Measurements from ENCODE around the gene HOXB9.

Gene HOXB9

DNA sequence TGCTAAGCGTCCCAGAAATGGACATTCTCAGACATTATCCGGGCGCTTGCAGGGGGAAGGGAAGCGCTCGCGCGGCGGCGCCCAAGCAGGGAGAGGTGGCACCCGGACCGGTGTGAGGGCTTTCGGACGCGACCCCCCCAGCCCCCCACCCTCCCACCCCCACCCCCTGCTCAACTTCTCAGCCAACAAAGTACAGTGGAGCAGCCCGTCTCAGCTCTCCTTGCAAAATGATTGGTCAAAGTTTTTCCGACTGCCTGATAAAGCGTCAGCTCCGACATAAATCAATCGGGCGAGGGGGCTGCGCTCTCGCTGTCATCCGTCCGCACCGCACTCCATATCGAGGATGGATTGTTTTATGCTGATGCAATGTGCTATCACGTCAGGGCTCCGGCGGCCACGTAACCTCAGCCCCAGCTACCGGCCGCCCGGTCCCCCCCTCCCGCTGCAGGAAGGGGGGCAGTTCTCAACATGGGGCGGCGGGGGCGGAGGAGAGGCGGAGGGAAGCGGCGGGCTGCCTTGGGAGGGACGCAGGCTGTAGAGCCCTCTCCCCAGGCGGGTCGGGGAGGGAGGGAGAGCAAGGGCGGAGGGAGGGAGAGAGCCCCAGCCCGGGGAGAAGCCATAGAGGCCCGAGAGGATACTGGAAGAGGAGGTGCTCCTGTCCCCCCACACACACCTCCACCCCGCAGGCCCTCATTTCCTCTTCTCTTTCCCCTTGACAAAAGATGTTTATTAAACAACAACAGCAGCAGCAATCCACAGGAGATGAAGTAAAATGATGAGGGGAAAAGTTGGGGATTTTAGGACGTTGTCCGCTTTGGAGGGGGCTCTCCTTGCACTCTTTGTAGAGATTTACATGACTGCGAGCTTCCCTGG is at the start of gene HOXB9:
TSS of gene HOXB9 (minus strand) at position 114 of the 873 bp plus-strand sequence. CDS start at position 25, 89 bp downstream.
- DNase-seq: peak; percentile 31

- DNase-seq: no peak
These were observed 46.2 kb upstream of the HOXB9 start for GRCh38 chr17:48672340-48672739.

- DNase-seq: peak; percentile 53
These were observed 45.6 kb upstream of the HOXB9 start for GRCh38 chr17:48671697-48672171.

DNA sequence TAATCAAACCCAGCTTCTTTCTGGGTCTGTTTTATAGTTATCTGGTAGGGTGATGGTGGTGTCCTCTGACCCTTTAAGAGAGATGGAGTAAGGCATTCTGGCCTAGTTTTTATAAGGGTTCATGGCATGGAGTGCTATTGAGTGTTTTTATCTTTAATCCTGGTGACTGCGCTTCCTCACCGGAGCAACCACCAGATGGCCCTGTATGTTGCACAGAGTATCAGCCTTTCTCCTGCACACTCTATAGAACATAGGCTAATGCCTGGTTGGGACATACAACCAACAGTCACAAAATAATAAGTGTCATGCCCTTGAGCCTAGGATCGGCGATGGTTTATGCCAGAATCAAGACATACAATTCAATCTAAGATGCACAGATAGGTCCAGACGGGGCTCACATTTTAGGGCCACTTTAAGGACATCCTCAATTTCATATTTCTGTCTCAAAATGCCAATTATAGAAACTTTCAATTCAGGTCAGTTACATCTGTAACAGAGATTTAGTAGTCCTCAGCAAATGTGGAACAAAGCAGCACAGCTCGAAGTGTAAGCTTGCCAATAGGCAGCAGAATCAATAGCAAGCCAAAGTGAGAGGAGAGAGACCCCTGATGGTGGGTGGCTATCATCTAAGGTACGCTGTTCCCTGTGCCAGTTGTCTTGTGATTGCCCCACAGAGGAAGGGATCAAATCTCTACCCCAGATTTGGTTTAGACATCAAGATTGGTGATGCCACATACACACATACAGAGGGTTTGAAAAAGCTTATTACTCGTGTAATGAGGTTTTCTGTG is 37.2 kb upstream of the HOXB9 start:
- DNase-seq: no peak

- DNase-seq: no peak
These were observed 29.8 kb upstream of the HOXB9 start for GRCh38 chr17:48655913-48656312.

DNA sequence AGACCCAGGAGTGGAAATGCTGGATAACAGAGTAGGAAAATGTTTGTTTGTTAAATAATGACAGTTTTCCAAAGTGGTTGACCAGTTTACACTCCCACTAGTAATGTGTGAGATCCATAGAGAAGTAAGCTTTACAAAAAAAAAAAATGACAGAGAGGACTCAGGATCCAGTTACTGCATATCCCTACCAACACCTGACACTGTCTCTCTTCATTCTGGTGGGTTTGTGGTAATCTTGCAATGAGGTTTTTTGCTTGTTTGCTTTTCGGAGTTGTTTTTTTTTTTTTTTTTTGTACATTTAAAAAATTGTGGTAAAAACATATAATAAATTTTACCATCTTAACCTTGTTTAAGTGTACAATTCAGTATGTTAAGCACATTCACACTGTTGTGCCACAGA is 23.6 kb upstream of the HOXB9 start:
- no peak for DNase-seq

DNA sequence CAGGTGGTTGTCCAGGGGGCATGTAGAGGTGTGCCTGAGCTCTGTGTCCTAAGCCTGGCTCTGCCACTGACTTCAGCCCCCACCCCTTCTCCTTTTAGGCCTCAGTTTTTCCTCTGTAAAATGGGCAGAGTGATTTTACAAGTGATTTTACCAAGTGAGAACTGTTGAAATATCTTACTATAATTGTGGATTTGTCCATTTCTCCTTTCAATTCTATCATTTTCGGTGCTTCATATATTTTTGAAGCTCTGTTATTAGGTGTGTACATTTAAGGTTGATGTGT is 21.7 kb upstream of the HOXB9 start:
- no peak for DNase-seq

GRCh38 chr17:48647103-48647962 is 21.2 kb upstream of the HOXB9 start:
- DNase-seq: peak; percentile 76

GRCh38 chr17:48646183-48647102 is 20.3 kb upstream of the HOXB9 start:
- peak; percentile 53 for DNase-seq

GRCh38 chr17:48645639-48646182 is 19.6 kb upstream of the HOXB9 start:
- DNase-seq: peak; percentile 22

DNA sequence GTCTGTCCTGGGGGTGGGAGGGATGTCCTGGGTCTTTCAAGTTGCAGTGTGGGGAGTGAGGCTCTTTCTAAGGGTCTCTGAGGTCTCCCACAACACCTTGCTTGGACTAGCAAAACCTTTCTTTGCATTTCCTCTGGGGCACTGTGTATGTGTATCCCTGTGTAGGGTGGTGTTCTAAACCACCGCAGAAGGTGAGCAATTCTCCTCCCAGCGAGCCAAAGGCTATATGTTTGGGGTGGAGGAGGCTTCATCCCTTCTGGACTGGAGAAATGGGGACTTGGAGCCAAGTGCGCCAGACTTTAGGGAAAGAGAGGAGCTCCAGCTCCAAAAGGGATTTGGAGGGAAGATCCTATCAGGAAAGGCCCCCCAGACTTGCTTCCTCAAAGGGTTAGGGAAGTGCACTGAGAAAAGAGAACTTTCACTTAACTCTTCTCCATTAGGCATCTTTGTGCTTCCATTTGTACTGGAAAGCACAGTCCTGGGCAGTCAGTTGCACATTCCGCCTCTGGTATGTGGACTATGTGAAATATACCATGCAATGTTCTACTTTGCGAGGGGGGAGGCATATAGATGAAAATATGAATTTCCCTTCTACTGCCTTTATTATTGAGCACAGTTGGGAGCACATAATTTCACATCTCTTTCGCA is 18.9 kb upstream of the HOXB9 start:
- DNase-seq: no peak

DNA sequence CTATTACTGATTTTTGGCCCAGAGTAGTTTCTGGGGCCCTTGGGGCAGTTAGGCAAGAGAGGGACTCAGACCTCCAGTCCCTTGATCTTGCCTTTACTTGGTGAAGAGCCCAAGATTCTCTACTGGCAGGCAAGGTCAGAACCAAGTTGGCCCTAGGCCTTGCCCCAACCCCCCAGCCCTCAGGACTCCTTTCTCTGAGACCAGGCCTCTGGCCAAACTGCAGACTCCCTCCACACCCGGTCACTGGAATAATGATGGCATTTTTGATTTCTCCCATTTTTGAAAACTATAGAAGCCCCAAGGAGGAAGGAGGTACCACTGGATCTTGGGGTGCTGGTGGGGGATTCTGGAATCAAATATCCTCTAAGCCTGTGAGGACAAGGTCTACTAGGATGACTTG is 18.0 kb upstream of the HOXB9 start:
- no peak for DNase-seq

DNA sequence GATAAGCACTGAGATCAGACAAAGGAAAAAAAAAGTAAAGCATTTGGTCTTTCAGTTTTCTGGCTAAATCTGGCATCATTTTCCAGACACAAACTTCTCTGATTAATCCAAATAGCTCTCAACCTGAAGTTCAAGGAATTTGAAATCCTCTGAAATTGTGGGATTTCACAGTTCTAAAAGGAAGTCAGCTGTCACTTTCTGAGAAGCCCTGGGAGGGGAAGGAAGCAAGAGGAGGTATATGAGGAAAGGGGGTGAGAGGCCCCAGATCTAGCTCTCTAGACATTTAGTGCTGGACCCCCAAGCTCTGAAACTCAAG is 17.5 kb upstream of the HOXB9 start:
- no peak for DNase-seq

DNA sequence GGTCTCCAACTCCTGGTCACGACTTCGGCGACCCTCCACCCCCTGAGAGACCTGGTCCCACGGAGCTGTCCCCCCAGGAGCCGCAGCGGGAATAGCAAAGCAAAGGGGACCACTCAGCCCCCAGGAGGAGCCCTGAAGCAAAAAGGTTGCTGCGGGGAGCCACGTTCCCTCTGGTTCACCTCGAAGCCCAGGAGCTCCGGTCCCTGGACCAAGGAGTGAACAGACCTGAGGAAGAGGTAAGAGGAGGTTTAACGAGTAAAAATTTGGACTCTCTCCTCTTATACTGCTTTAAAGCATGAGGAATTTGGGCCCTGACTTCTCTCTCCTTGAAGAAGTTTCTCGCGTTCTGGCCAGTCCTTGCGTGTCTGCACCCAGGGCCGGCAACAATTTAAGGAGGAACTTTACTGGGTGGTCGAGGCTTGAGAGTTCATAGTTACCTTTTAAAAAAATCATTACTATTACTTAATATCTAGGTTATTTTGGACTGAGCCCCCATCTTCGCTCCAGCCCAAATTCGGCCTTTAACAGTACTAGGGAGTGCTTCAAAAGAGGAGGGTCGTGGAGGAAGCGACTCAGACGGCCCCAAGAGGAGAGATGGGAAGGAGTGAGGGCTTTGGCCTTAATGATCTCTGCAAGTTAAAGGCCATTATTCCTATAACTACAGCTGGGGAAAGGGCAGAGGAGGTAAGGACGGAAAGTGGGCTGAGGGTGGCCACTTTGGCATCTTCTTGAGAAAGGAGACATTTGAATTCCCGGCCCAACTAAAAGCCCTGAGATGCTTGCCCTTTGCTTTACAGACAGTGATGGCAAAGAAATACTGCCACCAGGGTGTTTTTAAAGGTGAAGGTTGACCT is 16.9 kb upstream of the HOXB9 start:
- DNase-seq: no peak

GRCh38 chr17:48642059-48642842 is 16.1 kb upstream of the HOXB9 start:
- DNase-seq: no peak

DNA sequence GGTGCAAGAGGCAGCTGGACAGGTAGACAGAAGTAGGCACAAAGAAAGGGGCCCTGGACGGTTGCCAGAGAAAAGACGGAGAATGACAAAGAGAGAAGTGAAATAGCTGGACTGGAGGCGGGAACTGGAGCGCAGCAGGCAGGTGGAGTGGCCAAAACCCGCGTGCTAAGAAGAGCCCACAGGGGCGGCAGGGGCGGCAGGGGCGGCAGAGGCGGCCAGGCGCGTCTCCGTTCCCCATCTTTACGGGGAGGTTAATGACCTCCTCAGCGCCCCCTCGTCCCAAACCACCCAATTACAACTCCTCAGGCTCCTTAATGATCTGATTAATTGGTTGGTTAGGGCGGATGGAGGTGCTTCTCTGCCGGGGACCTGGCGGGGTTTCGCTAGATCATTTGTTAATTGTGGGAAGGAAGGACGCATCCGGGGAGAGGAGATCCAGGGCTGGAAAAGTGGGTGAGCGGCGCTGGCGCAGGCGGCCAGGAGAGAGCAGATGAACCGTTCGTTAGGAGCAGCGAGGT is 15.4 kb upstream of the HOXB9 start:
- DNase-seq: no peak

DNA sequence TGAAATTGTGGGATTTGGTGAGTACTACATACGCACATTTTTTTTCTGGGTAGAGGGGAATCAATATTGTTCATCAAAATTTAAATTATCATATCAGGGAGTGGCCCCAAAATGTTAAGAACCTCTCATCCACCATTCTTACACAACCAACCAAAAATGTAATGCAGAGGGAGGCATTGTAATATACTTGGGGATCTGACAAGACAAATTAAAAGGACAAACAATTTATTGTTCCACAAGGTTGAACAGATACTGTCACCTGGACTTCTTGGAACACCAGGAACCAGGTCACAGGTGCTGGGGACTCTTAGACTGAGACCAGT is 14.7 kb upstream of the HOXB9 start:
- no peak for DNase-seq

- no peak for DNase-seq
These were observed 14.1 kb upstream of the HOXB9 start for GRCh38 chr17:48639982-48640857.
